Pons (tissue), 1 donor: ENCODE results near the gene VPS13D.
"Not testable (repeated sequence)": the region's sequence is repeated elsewhere in the genome, so short reads cannot be mapped to it uniquely, and the experiment has no call there.

ENCODE experiments used
- DNase-seq: peaks from one replicate; pipeline ENCODE4 v3.0.0-alpha.2; 2016; ENCODE audit warnings: low spot score

VPS13D gene

GRCh38 chr1:12294076-12294475 is 64.2 kb downstream of the VPS13D start:
- no peak for DNase-seq

- DNase-seq: no peak
Observed at GRCh38 chr1:12296016-12296415, 66.2 kb downstream of the VPS13D start.

GRCh38 chr1:12296623-12297022 is 66.8 kb downstream of the VPS13D start:
- no peak for DNase-seq

DNA sequence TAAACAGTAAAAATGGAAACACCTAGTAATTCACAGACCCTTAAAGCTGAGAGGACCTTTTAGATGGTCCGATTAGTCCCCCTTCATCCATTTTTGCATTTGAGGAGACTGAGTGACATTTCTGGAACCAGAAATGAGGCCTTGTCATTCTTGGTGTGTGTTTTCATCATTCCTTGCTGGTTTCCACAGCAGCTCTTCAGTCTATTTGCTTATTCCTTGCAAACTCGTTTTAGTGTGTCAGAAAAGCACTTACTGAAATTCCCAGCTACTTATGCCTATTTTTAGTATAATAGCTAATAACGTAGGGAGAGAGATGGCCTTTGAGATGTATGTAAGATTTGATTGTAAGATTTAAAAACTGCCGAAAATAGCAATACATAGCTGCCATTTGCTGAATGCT is 70.9 kb downstream of the VPS13D start:
- no peak for DNase-seq

DNA sequence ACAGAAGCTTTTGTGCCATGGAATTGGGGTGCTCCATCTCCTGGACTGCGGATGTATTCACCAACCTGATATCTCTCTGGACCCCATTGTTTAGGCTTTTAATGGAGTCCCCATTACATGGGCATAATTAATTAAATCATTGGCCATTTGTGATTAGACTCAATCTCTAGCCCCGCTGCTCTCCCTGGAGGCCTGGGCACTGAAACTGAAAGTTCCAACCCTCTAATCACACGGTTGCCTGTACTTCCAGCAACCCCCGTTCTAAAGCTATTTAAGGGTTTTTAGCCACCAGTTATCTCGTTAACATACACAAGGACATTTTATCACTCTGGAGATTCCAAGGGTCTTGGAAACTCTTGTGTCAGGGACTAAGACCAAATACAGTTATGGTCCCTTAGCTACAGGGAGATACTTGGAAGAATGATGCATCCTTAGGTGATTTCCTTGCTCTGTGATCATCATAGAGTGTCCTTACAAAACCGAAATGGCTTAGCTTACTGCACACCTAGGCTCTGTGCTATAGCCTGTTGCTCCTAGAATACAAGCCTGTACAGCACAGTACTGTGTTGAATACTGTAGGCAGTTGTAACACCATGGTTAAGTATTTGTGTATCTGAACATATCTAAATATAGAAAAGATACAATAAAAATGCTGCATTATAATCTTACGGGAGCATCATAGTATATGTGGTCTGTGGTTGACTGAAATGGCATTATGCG is 71.8 kb downstream of the VPS13D start:
- DNase-seq: no peak

DNA sequence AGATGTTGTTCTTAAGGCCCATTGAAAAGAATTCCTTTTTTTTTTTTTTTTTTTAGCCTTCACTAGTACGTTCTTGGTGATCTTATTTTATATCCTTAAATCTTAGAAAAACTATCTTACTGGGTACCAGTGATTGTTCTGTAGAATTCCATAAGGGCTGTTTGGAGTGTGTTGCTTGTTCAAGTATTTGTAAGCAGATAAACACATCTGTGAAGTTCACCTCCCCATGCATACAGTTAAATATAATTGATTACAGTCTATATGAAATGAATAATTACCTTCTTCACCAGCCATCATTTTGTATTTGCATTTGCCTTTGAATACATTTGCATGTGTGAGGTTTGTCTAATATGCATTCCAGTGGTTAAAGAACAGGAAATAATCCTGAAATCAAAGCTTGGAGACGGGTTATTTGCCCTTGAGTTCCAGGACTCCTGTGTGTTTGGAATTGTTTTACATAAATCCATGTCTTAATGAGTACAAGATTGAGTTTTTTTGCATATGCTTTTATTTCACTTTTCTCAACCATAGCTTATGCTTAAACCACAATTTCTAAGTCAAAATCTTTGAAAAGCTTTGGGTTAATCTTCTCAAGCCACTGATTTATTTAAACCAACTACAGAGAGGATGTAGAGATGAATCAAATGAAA is 73.1 kb downstream of the VPS13D start:
- DNase-seq: no peak

GRCh38 chr1:12305377-12305776 is 75.5 kb downstream of the VPS13D start:
- DNase-seq: no peak

GRCh38 chr1:12309783-12310742 is 80.2 kb downstream of the VPS13D start:
- peak; percentile 12 for DNase-seq

GRCh38 chr1:12314333-12314903 is 84.6 kb downstream of the VPS13D start:
- peak; percentile 37 for DNase-seq

DNA sequence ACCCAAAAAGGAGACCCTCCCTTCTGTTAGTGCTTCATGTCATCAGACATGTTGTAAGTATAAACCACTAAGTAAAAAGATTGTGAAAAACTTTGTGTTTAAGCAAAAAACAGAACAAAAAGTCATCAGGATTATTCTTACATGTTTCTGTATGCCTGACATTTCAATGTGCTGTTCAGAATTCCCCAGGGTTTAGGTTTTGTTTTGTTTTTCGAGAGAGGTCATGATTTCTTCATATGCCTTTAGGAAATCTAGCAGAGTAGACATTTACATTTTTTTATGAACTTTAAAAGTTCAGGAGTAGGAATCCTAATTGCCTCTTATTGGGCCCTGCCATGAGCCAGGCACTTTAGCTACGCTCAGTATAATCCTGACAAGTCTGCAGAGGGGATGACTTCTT is 85.3 kb downstream of the VPS13D start:
- no peak for DNase-seq

DNA sequence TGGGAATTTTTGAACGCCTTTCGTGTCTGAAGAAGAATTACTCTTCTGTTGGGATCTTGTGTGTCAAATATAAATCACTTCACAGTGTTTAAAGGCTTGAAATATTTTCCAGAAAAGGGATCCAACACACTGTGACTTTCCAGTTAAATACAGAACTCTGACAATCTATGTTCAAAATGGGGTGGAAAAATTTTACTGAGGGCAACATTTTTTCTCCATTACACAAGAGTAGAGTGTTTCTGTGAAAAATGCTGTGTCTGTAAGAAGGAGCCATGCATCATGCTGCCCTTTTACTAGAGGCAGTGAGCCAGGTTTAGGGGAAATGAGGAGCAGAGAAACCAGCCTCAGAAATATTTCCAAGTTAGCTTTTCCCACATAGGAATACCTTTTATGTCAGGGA is 86.5 kb downstream of the VPS13D start:
- no peak for DNase-seq

DNA sequence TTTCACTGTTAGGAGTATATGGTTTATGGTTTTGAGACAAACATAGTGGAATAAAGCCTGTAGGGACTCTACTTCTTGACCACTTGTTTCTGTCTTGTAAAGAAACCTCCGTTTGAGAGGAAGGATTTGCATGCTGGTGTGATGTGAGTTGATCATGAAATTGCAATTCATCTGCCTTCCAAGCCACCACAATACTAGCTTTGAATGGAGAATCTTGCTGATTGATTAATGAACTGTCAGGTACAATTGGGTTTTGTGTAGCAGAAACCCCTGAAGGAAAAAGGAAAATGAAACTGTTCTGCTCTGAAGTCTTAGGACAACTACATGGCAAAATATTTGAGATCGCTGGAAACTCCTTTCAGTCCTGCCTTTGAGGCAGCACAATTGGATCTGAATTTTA is 90.7 kb downstream of the VPS13D start:
- DNase-seq: no peak

- no peak for DNase-seq
Observed at GRCh38 chr1:12324423-12324822, 94.6 kb downstream of the VPS13D start.

DNA sequence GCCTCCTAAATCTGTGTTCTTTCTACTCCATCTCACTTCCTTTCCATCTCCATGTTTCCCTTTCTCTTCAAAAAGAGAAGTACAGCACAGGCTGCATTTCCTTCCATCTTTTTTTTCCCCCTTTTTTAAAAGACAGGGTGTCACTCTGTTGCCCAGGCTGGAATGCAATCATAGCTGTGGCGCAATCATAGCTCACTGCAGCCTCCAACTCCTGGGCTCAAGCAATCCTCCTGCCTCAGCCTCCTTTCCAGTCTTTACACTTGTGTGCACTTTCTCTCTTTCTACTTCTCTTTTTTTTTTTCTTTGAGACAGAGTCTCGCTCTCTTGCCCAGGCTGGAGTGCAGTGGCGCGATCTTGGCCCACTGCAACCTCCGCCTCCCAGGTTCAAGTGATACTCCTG is 95.1 kb downstream of the VPS13D start:
- not testable (repeated sequence) for DNase-seq

DNA sequence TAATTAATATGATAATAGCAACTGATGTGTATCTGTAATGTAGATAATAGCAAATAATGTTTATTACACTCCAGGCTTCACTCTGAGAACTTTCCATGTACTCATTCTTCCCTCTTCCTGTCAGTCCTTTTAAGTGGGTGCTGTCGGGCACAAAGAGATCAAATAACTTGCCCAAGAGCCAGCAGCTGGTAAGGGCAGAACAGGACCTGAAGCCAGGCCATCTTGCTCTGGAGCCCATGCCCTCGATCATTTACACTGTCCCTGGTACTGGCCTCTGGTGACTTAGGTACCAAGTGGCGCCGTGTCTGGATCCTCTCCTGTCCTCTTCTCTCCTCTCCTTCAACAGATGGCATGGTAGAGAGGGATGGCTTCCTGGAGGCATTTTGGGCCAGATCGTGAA is 97.2 kb downstream of the VPS13D start:
- DNase-seq: no peak

DNA sequence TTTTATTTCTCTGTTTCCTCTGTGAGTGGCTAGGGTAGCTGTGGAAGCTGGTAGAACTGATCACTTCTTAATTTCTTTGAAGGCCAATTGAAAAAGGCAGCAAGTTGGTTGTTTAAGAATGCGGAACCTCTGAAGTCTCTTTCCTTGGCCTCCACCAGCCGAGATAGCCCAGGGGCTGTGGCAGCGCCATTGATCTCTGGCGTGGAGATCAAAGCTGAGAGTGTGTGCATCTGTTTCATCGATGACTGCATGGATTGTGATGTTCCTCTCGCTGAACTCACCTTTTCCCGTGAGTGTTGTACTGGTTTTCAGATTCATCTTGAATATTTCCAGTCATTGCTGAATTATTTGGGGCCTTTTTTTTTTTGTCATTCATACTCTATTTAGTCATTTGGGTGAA is 97.7 kb downstream of the VPS13D start:
- no peak for DNase-seq

DNA sequence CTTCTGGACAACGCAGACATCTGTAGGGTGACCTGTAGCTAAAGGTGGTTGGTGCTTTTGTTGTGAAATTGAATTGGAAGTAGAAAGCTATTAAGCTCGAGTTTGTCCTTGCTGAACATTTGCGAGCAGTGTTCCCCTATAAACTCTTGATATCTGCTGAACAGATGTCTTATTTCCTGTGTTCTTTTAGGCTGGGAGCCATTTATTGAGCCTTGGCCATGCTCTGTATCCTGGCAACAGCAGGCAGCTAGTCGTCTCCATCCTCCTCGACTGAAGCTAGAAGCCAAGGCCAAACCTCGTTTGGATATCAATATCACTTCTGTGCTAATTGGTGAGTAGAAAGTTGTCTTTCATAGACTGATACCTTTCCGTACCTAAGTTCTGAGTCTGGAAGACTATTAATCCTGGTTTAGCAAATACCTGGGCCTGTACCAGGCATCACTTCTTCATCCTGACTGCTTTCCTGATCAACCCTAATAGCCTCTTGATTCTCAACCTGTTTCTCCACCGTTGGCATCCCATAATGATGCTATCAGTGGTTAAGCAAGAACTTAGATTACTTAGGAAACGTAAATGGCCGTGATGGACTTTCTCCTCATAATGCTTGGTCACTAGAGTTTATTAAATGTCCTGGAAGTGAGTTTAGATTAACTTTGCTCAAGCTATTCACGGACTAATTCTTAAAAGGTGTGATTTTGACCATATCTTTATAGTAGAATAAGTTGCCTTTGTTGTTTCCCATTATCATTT is 103.4 kb downstream of the VPS13D start:
- no peak for DNase-seq

DNA sequence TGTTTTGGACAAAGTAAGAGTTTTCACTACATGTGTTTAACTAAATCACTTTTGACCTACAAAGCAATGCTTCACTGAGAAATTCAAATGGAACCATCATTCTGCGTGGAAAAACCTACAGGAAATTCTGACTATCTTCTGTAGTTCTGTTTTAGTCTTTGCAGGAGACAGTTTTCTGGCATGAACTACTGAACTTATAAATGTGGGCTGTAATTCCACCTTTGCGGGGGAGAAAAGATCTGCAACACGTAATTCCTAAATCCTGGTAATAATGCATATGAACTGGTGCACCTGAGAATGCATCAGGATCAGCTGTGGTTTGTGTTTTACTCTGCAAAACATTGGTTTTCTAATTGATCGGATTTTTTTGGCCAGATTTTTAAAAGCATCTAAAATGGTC is 106.0 kb downstream of the VPS13D start:
- no peak for DNase-seq

DNA sequence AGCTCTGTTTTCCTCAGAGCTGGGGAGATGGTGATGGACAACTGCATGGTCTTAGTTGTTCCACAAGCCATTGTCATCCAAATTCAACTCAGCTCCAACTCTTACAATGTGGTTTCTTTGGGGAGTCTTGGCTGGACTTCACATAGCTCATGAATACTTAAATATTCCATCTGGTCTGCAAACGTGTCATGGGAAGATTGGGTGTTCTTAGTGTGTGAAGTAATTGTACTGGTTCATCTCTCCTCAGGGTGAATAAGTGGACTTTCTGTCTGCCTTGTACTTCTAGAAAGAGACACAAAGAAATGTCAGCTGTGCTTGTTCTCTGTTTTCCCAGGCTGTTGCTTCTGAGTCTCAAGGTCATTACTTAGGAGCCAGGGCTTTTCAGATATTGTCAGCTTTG is 106.6 kb downstream of the VPS13D start:
- no peak for DNase-seq

DNA sequence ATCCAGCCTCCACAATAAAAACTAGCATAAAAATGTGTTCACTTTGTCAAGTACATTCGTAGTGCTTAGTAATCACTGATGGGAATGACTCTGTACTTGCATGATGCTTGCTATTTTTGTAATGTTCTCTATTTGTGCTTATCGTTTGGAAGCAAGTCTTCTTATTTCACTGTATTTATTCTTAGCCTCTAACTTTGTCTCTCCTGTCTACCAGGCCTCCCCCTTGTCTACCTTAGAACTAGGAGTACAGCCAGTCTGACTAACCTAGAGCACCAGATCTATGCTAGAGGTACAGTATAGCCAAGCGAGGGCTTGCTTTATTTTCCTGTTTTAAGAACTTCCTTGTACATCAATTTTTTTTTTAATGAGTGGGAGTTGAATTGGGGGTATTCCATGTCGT is 108.2 kb downstream of the VPS13D start:
- no peak for DNase-seq

DNA sequence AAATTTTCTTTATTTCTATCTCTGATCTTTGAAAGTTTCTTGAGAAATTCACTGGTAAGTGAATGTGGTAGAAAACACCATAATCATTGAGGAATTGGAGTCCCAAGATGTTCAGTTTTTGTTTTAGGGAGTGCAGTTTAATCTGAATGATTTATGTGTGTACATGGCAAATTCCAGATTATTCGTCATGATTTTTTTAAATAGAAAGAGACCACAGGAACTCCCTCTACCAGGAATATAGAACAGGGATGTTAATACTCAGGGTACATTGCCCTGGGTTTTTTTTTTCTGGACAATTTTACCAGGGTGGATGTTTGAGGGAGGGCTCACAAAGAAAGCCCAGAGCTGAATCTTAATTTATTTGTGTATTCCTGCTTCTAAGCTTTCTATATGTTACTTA is 109.0 kb downstream of the VPS13D start:
- no peak for DNase-seq

DNA sequence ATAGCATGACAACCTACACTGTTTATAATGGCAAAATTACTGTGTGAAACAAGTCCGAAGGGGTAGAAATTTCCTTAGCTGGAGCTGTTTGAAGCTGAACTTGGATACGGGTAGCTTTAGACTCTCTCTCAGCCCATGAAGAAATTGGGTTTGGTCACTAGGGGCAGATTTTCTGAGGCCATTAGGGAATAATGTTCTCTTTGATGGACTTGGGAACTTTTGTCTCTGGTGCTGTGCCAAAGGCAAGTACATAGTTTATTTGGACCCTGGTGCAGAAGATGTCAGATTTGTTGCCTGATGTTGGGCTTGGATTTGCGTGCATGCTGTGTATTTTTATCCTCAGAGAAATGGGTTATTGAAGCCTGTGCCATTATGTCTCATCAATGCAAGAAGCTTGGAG is 109.6 kb downstream of the VPS13D start:
- no peak for DNase-seq
